IMR-90 (cell line): ENCODE results near the gene PLB1. TPM values are rescaled to one million over a fixed set of nuclear protein-coding genes. Genes with fewer than 3 reads are reported as not detected.

Source experiments
- ATAC-seq: fragments of 200-7000 bp; cut with Tn5 transposase; 2 replicates; pipeline ENCODE4 v1.9.1; 2020; ENCODE audit warnings: low read depth, mild to moderate bottlenecking, moderate library complexity
- BruUV-seq: library from RNA; stranded (reverse); fragments of 400-500 nt; replicated peaks from 2 replicates; lab custom pipeline; 2021; lab: Mats Ljungman, UMichigan
- CTCF ChIA-PET: fragments of 300-600 bp; formaldehyde crosslinking; extraction: SDS; loops from one replicate; lab custom pipeline; 2021; ENCODE audit warnings: antibody characterized with exemption; lab: Yijun Ruan, JAX
- POLR2A ChIA-PET: fragments of 300-600 bp; sonication (Branson Sonifier 250); formaldehyde crosslinking; loops from one replicate; lab custom pipeline; 2022; ENCODE audit warnings: antibody characterized with exemption; ENCODE audit not compliant: unreplicated experiment; lab: Charles Lee
- DNase-seq: peaks from one replicate; pipeline ENCODE4 v3.0.0; 2013
- H2AFZ ChIP-seq: replicated peaks from 2 replicates; pipeline ENCODE3; 2013; ENCODE audit warnings: low read length, mild to moderate bottlenecking; ENCODE audit not compliant: poor library complexity
- H2AK5ac ChIP-seq: 2 replicates; pipeline ENCODE4 v1.6.1; 2013; ENCODE audit warnings: low read depth, low read length, inconsistent platforms
- H2AK9ac ChIP-seq: replicated peaks from 2 replicates; pipeline ENCODE3; 2013; ENCODE audit warnings: mild to moderate bottlenecking, low read depth, low read length, moderate library complexity; ENCODE audit not compliant: poor library complexity
- H2BK120ac ChIP-seq: 2 replicates; pipeline ENCODE4 v1.6.1; 2013; ENCODE audit warnings: low read depth, low read length, inconsistent platforms
- H2BK15ac ChIP-seq: 3 replicates; pipeline ENCODE4 v1.6.1; 2013; ENCODE audit warnings: low read depth, low read length, inconsistent platforms
- H2BK20ac ChIP-seq: 2 replicates; pipeline ENCODE4 v1.6.1; 2013; ENCODE audit warnings: low read depth, mild to moderate bottlenecking, inconsistent platforms, low read length, moderate library complexity
- H2BK5ac ChIP-seq: 2 replicates; pipeline ENCODE4 v1.6.1; 2013; ENCODE audit warnings: mild to moderate bottlenecking, low read depth, low read length, inconsistent platforms; ENCODE audit not compliant: poor library complexity, severe bottlenecking
- H3K14ac ChIP-seq: replicated peaks from 2 replicates; pipeline ENCODE4 v1.6.1; 2013; ENCODE audit warnings: low read depth, low read length, inconsistent platforms
- H3K18ac ChIP-seq: 2 replicates; pipeline ENCODE4 v1.6.1; 2013; ENCODE audit warnings: low read depth, low read length, control low read depth
- H3K23ac ChIP-seq: 2 replicates; pipeline ENCODE4 v1.6.1; 2013; ENCODE audit warnings: low read depth, low read length, inconsistent platforms
- H3K27ac ChIP-seq: 2 replicates; pipeline ENCODE4 v1.5.1; 2013; ENCODE audit warnings: mild to moderate bottlenecking, control low read depth, low read length; ENCODE audit not compliant: insufficient read depth
- H3K27me3 ChIP-seq: 2 replicates; pipeline ENCODE4 v1.6.1; 2013; ENCODE audit warnings: low read length; ENCODE audit not compliant: control insufficient read depth, insufficient read depth
- H3K36me3 ChIP-seq: 2 replicates; pipeline ENCODE4 v1.6.1; 2013; ENCODE audit warnings: low read length, mixed read lengths; ENCODE audit not compliant: control insufficient read depth, insufficient read depth
- H3K4ac ChIP-seq: 2 replicates; pipeline ENCODE4 v1.6.1; 2013; ENCODE audit warnings: low read depth, low read length, inconsistent platforms
- H3K4me1 ChIP-seq: 2 replicates; pipeline ENCODE4 v1.6.1; 2013; ENCODE audit warnings: low read length, mixed read lengths; ENCODE audit not compliant: control insufficient read depth, insufficient read depth
- H3K4me2 ChIP-seq: 2 replicates; pipeline ENCODE4 v1.6.1; 2013; ENCODE audit warnings: low read depth, mild to moderate bottlenecking, control low read depth, low read length, moderate library complexity
- H3K4me3 ChIP-seq: 2 replicates; pipeline ENCODE4 v1.5.1; 2013; ENCODE audit warnings: low read depth, mild to moderate bottlenecking, control low read depth, low read length, moderate library complexity; ENCODE audit not compliant: insufficient read depth
- H3K56ac ChIP-seq: 2 replicates; pipeline ENCODE4 v1.6.1; 2013; ENCODE audit warnings: low read length, inconsistent platforms; ENCODE audit not compliant: insufficient read depth; ENCODE audit errors: extremely low read depth
- H3K79me1 ChIP-seq, 2 experiments: 2 replicates each; pipeline ENCODE4 v1.6.1; 2013; ENCODE audit warnings: low read length in 2 of 2, inconsistent platforms in 1 of 2, low read depth in 1 of 2
- H3K9ac ChIP-seq: 2 replicates; pipeline ENCODE4 v1.6.1; 2013; ENCODE audit warnings: low read depth, low read length, control low read depth
- H3K9me1 ChIP-seq: 2 replicates; pipeline ENCODE4 v1.6.1; 2013; ENCODE audit warnings: low read length, inconsistent platforms; ENCODE audit not compliant: insufficient read depth
- H3K9me3 ChIP-seq: 2 replicates; pipeline ENCODE4 v1.6.1; 2013; ENCODE audit warnings: low read length; ENCODE audit not compliant: control insufficient read depth, insufficient read depth
- H4K20me1 ChIP-seq: 2 replicates; pipeline ENCODE4 v1.6.1; 2013; ENCODE audit warnings: low read length, inconsistent platforms; ENCODE audit not compliant: insufficient read depth
- H4K5ac ChIP-seq: 2 replicates; pipeline ENCODE4 v1.6.1; 2013; ENCODE audit warnings: mild to moderate bottlenecking, low read depth, low read length, control low read depth
- H4K8ac ChIP-seq, 2 experiments: 2 replicates each; pipeline ENCODE4 v1.6.1; 2013; ENCODE audit warnings: low read depth in 2 of 2, low read length in 2 of 2, control low read depth in 1 of 2, inconsistent platforms in 1 of 2
- H4K91ac ChIP-seq: 2 replicates; pipeline ENCODE4 v1.6.1; 2013; ENCODE audit warnings: low read depth, low read length, inconsistent platforms; ENCODE audit not compliant: insufficient read depth
- BHLHE40 ChIP-seq: fragments of 150-350 bp; IDR thresholded peaks from 2 replicates; pipeline ENCODE4 v1.6.1; 2016; ENCODE audit warnings: mild to moderate bottlenecking, low read depth, low read length
- CEBPB ChIP-seq: IDR thresholded peaks from 2 replicates; pipeline ENCODE4 v1.6.1; 2012; ENCODE audit warnings: low read depth, low read length, improper control_type of control experiment
- CHD1 ChIP-seq: IDR thresholded peaks from 2 replicates; pipeline ENCODE4 v1.6.1; 2012; ENCODE audit warnings: low read depth, low read length, improper control_type of control experiment
- CTCF ChIP-seq: conservative IDR thresholded peaks from 2 replicates; pipeline ENCODE4 v1.5.1; 2012; ENCODE audit warnings: mild to moderate bottlenecking, low read depth, low read length, improper control_type of control experiment
- ELK1 ChIP-seq: fragments of 150-350 bp; IDR thresholded peaks from 2 replicates; pipeline ENCODE4 v1.6.1; 2016; ENCODE audit warnings: low read depth, mild to moderate bottlenecking, low read length, moderate library complexity, borderline replicate concordance
- FOS ChIP-seq: fragments of 150-350 bp; IDR thresholded peaks from 2 replicates; pipeline ENCODE4 v1.6.1; 2016; ENCODE audit warnings: low read depth, low read length
- MAFK ChIP-seq: IDR thresholded peaks from 2 replicates; pipeline ENCODE4 v1.6.1; 2012; ENCODE audit warnings: low read depth, low read length, improper control_type of control experiment
- MAZ ChIP-seq: IDR thresholded peaks from 2 replicates; pipeline ENCODE4 v1.6.1; 2012; ENCODE audit warnings: low read depth, mild to moderate bottlenecking, low read length, improper control_type of control experiment, moderate library complexity, borderline replicate concordance
- MXI1 ChIP-seq: IDR thresholded peaks from 2 replicates; pipeline ENCODE4 v1.6.1; 2012; ENCODE audit warnings: low read depth, mild to moderate bottlenecking, low read length, moderate library complexity, borderline replicate concordance
- NFE2L2 ChIP-seq: fragments of 150-350 bp; IDR thresholded peaks from 2 replicates; pipeline ENCODE4 v1.6.1; 2016; ENCODE audit warnings: low read depth, mild to moderate bottlenecking, low read length
- POLR2A ChIP-seq: IDR thresholded peaks from 2 replicates; pipeline ENCODE4 v1.6.1; 2012; ENCODE audit warnings: mild to moderate bottlenecking, low read depth, low read length
- RAD21 ChIP-seq: IDR thresholded peaks from 2 replicates; pipeline ENCODE4 v1.6.1; 2012; ENCODE audit warnings: low read length, improper control_type of control experiment
- RFX5 ChIP-seq: IDR thresholded peaks from 2 replicates; pipeline ENCODE4 v1.8.0; 2012; ENCODE audit warnings: low read depth, mild to moderate bottlenecking, low read length, moderate library complexity
- SMC3 ChIP-seq: fragments of 150-350 bp; IDR thresholded peaks from 2 replicates; pipeline ENCODE4 v1.6.1; 2016; ENCODE audit warnings: low read depth, mild to moderate bottlenecking, antibody characterized with exemption, low read length, moderate library complexity
- USF2 ChIP-seq: fragments of 150-350 bp; IDR thresholded peaks from 2 replicates; pipeline ENCODE4 v1.6.1; 2017; ENCODE audit warnings: mild to moderate bottlenecking, antibody characterized with exemption, low read length, low read depth
- WGBS, 2 experiments: methylation state at CpG; one replicate each; pipeline versions ENCODE4 v1.1.5 to v1.1.7; 2013; ENCODE audit warnings: missing lambda C conversion rate in 2 of 2; ENCODE audit not compliant: insufficient read length in 1 of 2; ENCODE audit errors: extremely low coverage in 2 of 2; 5-methylcytosine and 5-hydroxymethylcytosine counted together
- dilution Hi-C: fragments of 300-500 bp; cut with HindIII; formaldehyde crosslinking; loops from one replicate; pipeline ENCODE4 v1.14.3; 2018; ENCODE audit warnings: low sequenced_read_pairs; ENCODE audit not compliant: unreplicated experiment
- in situ Hi-C: fragments of 300-500 bp; cut with MboI; formaldehyde crosslinking; loops from 3 replicates; pipeline ENCODE4 v1.14.3; 2019; ENCODE audit warnings: low sequenced_read_pairs, inconsistent platforms, mixed read lengths
- intact Hi-C: fragments of 100-400 bp; cut with micrococcal nuclease; formaldehyde crosslinking; loops from 2 replicates; pipeline ENCODE4 v1.10.0; 2022
- polyA plus RNA-seq, 3 experiments: library from polyadenylated mRNA; depleted of rRNA; stranded (reverse); fragments of >200 nt; gene quantifications; 2 replicates each; pipeline ENCODE4 v1.2.3, GENCODE V29; 2012; ENCODE audit warnings: low replicate concordance in 1 of 3
- total RNA-seq: library from RNA; depleted of rRNA; stranded (reverse); fragments of >200 nt; gene quantifications from 2 replicates; pipeline ENCODE4 v1.2.3, GENCODE V29; 2012

Gene PLB1
- total and polyA plus RNA-seq, 2 of the 4 experiments (the other 2 are of a cell fraction), result 0.74 to 0.90 TPM

GRCh38 chr2:28602751-28603639, 107.1 kb downstream of the PLB1 start:
- Histone ChIP-seq H2BK5ac (no peak overlapping the region), H2AFZ (no peak overlapping the region), H3K9ac (no peak overlapping the region), H3K9me1 (peaks cover 3% of the 10 kb centered on the region; the same call in 1 of the 2 replicates), H3K9me3 (no peaks in the 10 kb centered on the region), H2BK20ac (no peak overlapping the region), H2BK15ac (no peak overlapping the region), H3K56ac (no peak overlapping the region), H4K20me1 (no peaks in the 10 kb centered on the region), H3K18ac (no peak overlapping the region), H3K4me2 (no peak overlapping the region), H3K27ac (no peak overlapping the region), H3K4me1 (peaks cover 4% of the 10 kb centered on the region; the same call in 1 of the 2 replicates), H3K36me3 (no peaks in the 10 kb centered on the region), H3K4ac (no peak overlapping the region), H2BK120ac (no peak overlapping the region), H4K5ac (no peak overlapping the region), H2AK9ac (peak overlapping the region; percentile 19), H3K14ac (no peak overlapping the region), H3K23ac (no peak overlapping the region), H3K4me3 (no peak overlapping the region), H3K27me3 (no peaks in the 10 kb centered on the region), H4K91ac (no peak overlapping the region), H2AK5ac (peak overlapping the region; percentile 37; the same call in 1 of the 2 replicates), H3K79me1 (no peaks in the 10 kb centered on the region), H4K8ac (no peak overlapping the region)
- no peak for DNase-seq
- in situ Hi-C loops, result no loop called here
- ChIA-PET POLR2A (no interaction called here), CTCF (no interaction called here)
- WGBS, 2 experiments, result no CpG with 5 or more reads among the region's 3 CpGs
- no peak for ATAC-seq
- intact Hi-C loops, result no loop called here
- dilution Hi-C loops, result no loop called here
- BruUV-seq, result no TSS peak
- TF ChIP-seq CTCF, result no peak
- TF ChIP-seq BHLHE40, result no peak
- no peak for TF ChIP-seq POLR2A
- TF ChIP-seq CEBPB, result no peak
- TF ChIP-seq USF2, result no peak
- no peak for TF ChIP-seq MAZ
- no peak for TF ChIP-seq MXI1
- TF ChIP-seq FOS, result no peak
- no peak for TF ChIP-seq NFE2L2
- no peak for TF ChIP-seq MAFK
- TF ChIP-seq ELK1, result no peak
- no peak for TF ChIP-seq CHD1
- TF ChIP-seq SMC3, result no peak
- no peak for TF ChIP-seq RFX5
- TF ChIP-seq RAD21, result no peak
